HG03108 (cell line): Measurements from ENCODE around the gene ULK4.
"Not testable (repeated sequence)": the region's sequence is repeated elsewhere in the genome, so short reads cannot be mapped to it uniquely, and the experiment has no call there.

Source experiments
- ATAC-seq: cut with Tn5 transposase; IDR thresholded peaks from one replicate; pipeline ENCODE4 v1.9.1; 2021; ENCODE audit warnings: moderate library complexity; ENCODE audit not compliant: unreplicated experiment

Gene ULK4

DNA sequence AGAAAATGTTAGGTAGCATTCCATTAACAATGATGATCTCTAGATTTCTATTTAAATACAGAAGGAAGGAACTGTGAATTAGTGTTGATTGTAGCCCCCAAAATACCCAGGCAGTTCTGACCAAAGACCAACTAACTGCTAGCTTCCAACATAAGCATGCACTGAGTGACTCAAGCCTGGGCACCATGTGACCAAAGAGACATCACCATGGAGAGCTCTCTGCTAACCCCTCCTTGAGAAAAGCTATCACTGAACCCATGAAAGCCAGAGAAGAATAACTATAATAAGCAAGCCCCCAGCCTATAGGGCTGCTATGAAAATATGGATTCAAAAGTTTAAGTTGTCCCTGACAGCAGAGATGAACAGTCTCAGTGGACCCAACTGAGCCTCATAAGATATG is 310.2 kb downstream of the ULK4 start:
- no peak for ATAC-seq

DNA sequence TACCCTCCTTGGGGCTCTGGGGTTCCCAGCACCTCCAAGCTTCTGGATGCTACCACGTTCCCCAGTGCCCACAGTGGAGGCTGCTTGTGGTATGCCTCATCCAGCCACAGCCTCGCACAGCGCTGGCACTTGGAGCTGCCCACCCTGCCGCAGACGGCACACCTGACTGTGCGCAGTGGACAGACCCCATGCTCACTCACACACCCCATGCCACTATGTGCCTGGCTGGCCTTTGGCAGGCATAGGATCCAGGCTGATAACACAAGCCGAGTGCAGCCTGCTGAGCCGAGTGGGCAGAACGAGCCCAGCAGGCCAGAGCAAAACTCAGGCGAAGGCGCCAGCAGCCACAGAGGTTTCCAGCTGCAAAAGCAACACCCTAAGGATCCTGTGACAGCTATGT is 311.5 kb downstream of the ULK4 start:
- ATAC-seq = no peak

DNA sequence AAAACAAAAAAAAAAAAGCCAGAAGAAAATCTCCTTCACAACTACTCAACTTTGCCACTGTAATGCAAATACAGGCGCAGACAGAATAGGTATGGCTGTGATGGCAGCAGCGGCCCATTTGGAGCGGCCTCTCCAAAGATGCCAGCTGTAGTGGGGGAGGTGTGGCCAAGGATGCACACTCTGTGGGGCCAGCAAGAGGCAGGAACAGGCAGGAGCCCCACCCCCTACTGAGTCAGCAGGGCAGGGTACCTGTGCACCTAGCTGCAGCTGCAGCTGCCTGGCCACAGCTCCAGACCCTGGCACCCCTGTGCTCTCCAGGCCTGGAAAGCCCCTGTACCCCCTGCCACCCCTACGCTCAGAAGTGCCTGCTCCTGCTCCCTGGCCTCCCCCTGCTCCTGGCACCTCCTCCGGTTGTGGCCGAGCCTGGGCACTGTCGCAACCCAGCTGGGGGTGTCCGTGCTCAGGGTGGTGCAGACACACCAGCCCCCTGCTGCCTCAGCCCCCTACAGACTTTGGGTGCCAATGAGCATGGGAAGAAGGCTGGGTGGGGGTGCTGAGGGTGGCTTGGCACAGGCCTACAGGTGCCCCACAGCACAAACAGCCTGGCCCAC is 312.7 kb downstream of the ULK4 start:
- ATAC-seq = no peak

DNA sequence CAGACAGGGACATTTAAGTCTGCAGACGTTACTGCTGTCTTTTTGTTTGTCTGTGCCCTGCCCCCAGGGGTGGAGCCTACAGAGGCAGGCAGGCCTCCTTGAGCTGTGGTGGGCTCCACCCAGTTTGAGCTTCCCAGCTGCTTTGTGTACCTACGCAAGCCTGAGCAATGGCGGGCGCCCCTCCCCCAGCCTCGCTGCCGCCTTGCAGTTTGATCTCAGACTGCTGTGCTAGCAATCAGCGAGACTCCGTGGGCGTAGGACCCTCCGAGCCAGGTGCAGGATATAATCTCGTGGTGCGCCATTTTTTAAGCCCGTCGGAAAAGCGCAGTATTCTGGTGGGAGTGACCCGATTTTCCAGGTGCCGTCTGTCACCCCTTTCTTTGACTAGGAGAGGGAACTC is 314.2 kb downstream of the ULK4 start:
- ATAC-seq = not testable (repeated sequence)

DNA sequence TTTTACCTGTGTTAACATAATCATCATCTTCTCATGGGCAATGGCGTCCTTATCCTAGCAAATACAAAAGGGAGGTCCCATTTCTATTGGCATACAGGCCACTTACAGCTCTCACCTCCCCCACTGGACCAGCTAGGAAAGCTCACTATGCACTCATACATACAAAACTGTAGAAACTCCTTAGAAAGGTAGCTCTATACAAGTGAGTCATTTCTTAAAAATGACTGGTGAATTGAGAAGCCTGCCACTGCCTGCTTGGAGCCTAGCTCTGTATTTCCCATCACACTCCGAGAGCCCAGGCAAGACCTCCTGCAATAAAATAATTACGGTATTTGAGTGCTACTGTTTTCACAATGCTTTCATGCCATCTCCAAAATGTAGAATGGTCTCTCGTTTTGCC is 321.8 kb downstream of the ULK4 start:
- no peak for ATAC-seq

DNA sequence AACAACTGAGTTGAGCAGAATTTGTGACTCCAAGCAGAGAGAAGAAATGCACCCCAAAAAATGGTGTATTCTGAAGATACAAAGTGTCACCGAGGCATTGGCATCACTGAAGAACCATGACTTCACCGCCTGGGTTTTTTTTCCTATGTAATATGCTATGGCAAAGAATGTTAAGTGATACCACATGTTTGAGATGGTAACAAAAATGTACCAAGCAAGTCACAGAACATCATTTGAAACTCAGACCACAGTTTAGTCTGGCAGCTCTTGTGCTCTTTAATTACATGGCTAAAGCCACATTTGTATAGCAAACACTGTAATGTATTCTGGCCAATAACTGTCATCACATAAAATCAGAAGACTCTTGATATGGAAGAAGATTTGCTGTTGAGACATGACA is 323.5 kb downstream of the ULK4 start:
- no peak for ATAC-seq

DNA sequence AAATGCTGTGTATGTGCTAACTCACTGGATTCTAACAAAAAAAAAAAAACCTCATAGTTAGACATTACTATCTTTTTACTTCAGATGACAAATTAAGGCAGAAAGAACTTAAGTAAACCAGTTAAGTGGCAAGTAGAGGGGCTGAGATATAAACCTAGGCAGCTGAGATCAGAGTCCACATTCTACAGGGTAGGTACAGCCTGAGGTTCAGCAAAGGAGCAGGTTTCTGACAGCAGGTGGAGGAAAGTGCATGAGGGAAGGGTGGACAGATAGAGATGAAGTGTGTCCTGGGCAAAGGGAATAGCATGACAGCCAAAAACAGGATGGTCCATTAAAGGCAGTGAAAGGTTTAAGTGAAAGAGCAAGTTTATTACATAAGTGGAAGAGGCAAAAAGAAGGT is 329.2 kb downstream of the ULK4 start:
- ATAC-seq = no peak

DNA sequence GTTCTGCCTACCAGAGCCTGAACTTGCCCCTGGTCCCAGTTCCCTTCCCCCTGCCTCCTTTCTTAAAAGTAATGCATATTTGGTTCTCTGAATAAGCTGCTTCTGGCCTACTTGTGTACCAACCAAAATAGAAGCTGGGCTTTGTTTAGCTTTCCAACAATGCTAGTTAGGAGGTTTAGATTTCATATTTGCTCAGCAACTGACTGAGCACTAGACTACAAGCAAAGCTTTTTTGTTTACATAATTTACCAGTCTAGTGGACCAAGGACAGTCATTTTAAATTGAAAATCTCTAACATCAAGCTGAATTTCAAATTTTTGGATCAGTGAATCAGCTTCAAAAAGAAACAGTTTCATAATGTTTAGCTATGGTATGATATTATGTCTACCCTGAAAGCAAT is 331.2 kb downstream of the ULK4 start:
- ATAC-seq = no peak

DNA sequence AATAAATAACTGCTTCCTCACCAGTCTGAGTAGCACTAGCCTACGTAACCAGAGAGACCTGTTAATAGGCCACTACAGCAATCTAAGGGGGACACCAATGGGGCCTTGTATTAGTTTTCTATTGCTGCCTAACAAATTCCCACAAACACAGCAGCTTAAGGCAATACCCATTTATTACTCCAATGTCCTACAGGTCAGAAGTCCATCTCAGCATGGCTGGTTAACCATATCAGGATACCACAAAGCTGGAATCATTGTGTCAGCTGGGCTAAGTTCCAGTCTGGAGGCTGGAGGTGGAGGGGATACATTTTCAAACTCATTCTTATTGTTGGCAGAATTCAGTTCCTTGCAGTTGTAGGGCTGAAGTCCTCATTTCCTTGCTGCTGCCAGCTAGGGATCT is 331.9 kb downstream of the ULK4 start:
- ATAC-seq = no peak

DNA sequence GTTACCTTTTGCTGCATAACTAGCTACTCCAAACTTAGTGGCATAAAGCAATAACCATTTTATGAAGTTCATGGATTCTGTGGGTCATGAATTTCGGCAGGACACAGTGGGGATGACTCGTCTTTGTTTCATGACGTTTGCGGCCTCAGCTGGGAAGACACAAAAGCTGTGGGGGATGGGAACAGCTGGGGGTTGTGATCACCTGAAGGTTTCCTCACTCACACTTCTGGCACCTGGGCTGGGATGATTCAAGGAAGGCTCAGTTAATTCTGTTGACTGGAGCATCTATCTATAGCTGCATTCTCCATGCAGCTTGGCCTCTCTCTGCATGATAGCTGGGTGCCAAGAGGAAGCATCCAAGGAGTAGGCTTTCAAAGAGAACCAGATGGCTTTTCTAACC is 332.8 kb downstream of the ULK4 start:
- ATAC-seq = no peak

DNA sequence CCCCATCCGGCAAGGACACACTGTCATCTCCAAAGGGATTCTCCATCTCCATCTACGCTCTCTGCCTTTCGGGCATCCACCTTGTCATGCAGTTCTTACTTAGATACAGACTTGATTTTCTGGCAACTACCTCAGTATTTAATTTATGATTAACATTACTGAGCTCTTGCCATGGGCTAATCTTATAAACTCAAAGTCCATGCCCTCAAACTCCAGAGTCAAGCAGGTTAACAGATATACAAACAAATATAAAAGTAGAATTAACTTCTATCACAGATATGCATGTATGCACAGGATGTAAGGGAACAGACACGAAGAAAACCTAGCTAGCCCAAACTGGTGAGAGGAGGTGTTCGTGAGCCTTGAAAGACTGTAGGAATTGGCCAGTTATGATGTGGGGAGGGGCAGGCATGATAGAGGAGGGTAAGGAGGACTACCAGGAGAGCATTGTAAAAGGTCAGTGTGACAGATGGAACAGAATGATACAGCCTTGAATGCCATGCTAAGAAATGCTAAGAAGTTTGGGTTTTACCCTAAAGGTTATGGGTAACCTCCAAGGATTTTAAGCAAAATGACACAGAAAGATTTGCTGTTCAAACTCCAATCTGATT is 334.3 kb downstream of the ULK4 start:
- no peak for ATAC-seq

DNA sequence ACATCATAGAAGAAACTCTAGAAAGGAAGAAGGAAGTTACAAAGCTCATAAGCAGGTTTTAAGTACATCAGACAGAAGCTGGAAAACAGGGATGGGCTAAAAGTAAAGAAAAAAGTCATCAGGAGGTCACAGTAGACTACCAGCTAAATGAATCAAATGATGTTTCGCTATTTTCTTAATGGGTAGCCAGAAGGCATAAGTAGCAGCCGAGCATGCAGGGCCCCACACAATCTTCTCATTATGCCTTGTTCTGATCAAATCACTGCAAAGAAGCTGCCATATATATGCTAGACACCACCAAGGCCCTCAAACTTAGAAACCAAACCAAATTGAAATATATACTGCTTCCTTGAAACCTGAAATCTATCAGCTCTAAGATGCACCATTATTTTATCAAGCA is 349.1 kb downstream of the ULK4 start:
- no peak for ATAC-seq

DNA sequence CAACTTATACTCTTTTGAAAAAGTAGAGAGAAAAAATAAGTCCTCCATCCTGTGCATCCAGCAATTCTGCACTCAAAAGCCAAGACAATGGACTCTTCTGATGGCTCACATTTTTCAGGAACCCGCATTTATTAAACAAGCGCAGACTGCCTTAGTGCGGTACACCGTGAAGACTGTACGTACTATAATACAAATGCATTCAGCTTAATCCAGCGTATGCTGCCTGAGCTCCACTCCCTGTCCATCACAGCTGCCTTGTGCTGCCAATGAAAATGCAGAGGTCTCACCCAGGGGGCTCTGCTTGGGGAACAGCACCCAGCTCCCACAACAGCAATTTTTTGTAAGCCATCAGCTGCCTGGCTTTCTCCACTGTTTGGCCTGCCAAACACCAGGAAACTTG is 350.9 kb downstream of the ULK4 start:
- ATAC-seq = no peak

DNA sequence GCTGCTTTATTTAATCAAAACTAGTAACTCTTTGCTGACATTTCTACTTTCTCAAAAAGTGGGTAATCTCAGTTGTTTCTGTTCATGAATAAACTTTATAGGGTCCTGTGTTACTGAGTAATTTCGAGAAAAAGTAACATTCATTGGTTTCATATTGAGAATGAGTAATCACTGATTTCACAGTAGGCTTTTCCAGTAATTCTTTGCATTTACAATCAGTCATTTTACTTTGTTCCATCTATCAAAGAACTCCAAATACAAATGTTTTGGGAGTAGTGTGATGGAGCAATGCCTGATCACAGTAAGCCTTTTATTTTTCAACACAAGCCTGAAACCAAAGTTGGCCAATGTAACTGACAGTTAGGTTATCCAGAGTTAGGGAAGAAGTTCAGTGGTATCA is 353.6 kb downstream of the ULK4 start:
- ATAC-seq = no peak

DNA sequence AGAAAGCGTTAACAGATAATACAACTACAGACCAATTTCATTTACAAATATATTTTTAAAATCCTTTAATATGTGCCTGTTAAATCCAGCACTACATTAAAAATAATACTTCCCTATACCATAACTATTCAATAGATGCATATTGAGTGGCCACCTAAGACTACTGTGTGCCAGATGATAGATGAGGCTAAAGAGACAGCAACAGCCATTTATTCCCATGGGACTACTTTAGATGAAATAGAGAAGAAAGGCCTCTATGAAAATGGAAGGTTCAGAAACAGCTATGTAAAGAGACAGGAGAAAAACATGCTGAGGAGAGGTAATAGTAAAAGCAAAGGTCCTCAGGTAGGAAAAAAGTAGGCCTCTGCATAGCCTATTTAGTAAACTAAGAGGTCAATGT is 358.1 kb downstream of the ULK4 start:
- no peak for ATAC-seq

DNA sequence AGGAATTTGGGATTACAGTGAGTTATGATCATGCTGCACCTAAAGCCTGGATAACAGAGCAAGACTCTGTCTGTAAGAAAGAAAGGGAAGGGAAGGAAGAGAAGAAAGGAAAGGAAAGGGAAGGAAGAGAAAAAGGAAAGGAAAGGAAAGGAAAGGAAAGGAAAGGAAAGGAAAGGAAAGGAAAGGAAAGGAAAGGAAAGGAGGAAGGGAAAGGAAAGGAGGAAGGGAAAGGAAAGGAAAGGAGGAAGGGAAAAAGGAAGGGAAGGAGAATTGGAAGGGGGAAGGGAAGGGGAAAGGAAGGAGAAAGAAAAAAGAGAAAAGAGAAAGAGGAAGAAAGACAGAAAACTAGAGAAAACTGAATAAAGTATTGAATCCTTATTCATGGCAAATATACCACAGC is 359.8 kb downstream of the ULK4 start:
- ATAC-seq = no peak

DNA sequence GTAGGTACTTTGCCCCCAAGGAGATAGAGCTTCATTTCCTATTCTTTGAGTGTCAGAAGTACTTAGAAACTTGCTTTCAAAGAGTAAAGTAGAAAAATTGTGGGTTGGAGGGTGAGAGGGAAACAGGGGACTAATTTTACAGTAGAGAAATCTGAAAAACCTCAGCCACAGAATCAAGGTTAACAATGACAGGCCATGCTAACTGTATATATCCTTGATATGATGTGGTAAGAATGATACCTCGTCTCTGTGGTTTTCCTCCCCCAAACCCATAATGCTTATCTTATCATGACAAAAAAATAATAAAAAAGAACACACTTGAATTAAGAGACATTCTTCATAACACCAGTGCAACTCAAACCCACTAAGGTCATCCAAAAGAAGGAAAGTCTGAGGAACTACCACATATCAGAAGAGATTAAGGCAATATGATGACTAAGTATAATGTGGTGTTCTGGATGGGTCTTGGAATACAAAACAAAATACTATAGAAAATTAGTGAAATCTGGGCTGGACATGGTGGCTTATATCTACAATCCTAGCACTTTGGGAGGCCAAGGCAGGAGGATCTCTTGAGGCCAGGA is 360.4 kb downstream of the ULK4 start:
- no peak for ATAC-seq

DNA sequence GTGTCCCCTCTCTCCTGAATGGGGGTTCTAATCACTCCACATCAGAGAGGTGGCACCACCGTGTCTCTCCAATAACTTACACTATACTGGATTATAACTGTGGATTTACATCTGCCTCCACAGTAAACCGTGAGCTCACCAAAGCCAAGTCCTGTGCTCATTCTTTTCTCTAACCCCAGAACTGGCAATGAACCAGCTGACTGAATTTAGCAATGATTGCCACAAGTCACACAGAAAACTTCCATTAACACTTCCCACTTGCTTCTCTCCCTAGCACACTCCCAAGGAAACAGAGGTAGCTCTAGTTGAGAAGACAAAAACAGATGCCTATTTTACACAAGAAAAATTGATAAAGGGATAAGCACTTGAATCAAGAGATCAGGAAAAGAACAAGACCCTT is 361.3 kb downstream of the ULK4 start:
- ATAC-seq = no peak

DNA sequence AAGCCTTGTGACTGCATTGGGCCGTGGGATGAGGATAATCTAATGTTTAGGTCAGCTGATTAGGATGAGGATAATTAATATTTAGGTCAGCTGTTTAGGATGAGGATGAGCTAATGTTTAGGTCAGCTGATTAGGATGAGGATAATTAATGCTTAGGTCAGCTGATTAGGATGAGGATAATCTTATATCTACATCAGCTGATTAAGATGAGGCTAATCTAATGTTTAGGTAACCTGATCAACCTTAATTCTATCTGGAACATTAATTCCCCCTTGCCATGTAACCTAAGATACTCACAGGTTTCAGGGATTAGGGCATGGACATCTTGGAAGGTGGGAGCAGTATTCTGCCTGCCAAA is 362.8 kb downstream of the ULK4 start:
- no peak for ATAC-seq

DNA sequence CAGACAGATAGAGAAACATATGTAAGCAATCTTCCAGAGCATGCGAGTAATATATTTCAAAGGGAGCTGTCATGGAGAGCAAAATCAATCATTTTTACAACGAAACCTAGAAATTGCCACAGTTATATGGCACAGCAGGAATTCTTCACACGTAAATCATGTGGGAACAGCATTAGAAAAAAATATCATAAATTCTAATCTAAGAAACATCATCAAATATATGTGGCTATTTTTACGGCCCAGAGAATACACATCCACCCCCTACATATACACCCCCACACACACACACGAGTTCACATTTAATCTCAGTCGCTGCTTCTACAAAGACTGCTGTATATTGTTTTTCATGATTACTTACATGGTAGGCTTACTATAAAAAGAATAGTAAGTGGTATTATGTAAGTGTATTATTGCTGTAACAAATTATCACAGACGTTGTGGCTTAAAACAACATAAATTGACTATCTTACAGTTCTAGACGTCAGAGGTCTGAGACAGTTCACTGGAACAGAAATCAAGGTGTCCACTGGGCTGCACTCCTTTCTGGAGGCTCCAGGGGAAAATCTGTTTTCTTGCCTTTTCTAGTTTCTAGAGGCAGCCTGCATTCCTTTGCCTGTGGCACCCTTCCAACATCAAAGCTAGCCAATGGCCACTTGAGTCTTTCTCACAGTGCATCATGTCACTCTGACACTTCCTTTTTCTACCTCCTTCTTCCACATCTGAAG is 363.3 kb downstream of the ULK4 start:
- no peak for ATAC-seq

DNA sequence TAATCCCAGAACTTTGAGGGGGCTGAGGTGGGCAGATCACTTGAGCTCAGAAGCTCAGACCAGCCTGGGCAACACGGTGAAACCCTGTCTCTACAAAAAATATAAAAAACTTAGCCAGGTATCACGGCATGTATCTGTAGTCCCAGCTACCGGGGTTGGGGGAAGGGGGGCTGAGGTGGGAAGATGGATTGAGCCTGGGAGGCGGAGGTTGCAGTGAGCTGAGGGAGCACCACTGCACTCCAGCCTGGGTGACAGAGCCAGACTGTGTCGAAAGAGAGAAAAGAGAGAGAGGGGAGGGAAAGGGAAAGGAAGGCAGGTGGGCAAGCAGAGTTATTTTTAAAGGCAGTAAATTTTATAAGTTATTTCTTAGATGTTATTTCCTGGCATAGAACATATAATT is 368.1 kb downstream of the ULK4 start:
- no peak for ATAC-seq

DNA sequence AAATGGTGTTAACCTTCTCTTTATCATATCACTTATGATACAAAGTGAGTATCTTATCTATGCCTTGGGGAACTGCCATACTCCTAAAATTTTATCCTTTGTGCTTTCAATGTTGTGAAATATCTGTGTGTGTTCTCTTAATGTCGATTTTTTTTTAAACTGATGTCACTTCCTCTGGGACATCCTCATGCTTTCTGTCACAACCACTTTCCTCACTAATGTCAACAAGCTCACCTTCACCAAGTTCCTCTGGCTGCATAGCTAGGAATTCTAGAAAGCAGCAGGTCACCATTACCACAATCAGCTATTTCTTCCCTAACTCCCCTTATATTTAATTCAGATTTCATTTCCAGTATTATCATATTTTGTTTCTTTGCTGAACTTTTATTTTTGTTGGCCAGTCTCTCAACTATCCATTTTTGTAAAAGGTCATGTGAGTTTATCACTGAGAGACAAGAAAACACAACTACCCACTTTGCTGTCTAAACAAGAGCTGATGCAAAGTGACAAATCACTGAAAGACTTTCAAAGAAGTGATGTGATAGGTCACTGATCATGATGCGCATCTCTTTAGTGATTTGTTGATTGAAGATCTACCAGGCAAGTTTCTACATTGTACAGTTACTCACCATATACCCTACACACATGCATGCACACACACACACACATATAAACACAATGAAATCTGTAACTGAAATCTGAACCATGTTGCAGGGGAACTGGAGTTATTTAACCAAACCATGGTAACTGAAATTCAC is 369.0 kb downstream of the ULK4 start:
- no peak for ATAC-seq
